Measurements from ENCODE around the gene ZNF280A.
"Not testable (repeated sequence)": the region's sequence is repeated elsewhere in the genome, so short reads cannot be mapped to it uniquely, and the experiment has no call there.

The ZNF280A gene

GRCh38 chr22:22468794-22469469 lies 51.1 kb downstream of the ZNF280A start:
- not testable (repeated sequence) for DNase-seq (ENCODE audit: low read depth in 2 of 2)

DNA sequence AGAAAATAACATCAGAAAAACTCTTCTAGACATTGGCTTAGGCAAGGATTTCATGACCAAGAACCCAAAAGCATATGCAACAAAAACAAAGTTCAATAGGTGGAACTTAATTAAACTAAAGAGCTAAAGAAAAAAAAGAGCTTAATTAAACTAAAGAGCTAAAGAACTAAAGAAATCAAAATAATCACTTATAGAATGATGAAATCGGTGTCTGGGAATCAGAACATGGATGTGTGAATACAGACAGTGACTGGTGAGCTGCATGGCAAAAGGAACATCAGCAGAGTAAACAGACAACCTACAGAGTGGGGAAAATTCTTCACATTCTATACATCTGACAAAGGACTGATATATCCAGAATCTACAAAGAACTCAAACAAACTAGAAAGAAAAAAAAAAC lies 53.0 kb downstream of the ZNF280A start:
- no peak for DNase-seq (ENCODE audit: low read depth in 2 of 2)

DNA sequence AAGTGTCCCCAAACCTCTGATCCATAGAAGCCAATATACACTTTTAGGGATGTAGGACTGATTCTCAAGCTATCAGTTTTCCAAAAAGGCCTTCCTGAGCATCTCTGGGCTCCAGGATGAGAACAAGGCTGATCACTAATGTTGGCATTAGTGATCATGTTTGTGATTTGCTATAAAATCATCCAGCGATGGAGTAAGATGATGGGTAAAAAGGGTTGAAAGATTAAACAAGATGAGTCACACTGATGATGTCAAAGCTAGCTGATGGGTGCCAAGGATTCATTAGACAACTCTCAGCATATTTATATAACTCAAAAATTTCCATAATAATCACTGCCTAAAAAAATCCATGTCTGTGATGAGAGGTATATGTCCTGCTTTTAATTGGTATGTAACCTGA lies 54.3 kb downstream of the ZNF280A start:
- no peak for DNase-seq (ENCODE audit: low read depth in 2 of 2)

DNA sequence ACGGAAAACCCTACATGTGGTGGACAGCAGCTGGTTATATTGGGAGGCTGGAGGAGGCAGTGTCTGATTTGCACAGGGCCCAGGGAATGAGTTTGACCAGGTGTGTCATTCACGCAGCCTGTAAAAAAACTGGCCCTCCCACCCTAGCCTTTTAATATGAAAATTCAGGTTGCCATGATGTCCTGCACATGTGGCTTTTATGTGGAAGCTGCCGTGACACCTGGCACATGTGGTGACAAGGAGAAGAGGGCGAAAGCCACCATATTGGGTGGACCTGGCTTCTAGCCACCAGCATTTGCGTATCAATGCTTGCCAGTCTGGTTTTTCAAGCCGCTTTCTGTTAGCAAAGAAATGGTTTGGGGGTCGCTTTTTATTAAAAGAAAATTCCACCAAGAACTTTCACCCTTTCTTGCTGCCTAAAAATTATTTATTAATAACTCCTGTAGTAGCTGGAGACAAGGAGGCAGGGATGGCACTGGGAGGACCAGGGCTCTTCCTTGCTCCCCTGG lies 54.9 kb downstream of the ZNF280A start:
- no peak for DNase-seq (ENCODE audit: low read depth in 2 of 2)

DNA sequence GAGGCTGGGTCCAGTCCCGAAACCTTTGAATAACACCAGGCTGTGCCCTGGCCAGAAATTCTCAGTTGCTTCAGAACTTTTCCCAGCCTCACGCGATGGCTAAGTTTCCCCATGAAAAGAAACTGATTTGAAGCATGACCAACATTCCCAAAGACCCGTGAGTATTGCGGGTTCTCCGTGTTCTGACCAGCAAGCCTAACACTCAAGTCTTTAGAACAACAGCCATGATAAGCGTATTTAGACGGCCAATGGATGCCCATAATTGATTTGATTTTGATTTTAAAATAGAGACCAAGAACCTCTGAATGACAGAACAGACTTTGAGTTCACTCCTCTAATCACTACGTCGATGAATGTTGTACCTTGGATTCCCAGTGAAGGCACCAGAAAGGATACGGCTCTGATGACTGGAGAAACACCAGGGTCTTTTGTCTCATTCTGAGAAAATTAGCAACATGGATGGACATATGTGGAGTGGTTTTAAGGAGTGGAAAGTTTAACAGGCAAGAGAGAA lies 55.5 kb downstream of the ZNF280A start:
- no peak for DNase-seq (ENCODE audit: low read depth in 2 of 2)

GRCh38 chr22:22463855-22464540 lies 56.1 kb downstream of the ZNF280A start:
- peak; percentile 23 to 29 for DNase-seq (ENCODE audit: low read depth in 2 of 2)

Measured in stimulated activated CD4-positive, alpha-beta T cell treated with anti-CD3 and anti-CD28 coated beads, Interleukin-12 subunit alpha, Interleukin-12 subunit beta, amount 100 ng/mL, for 24 hours (primary cell).